Measurements from ENCODE around the gene MACROD2. TPM values are rescaled to one million over a fixed set of nuclear protein-coding genes. Genes with fewer than 3 reads are reported as not detected.

MACROD2 gene
- total RNA-seq, 4 donors from 2014 or later, result 10.0 to 24.0 (median 17.0) TPM

DNA sequence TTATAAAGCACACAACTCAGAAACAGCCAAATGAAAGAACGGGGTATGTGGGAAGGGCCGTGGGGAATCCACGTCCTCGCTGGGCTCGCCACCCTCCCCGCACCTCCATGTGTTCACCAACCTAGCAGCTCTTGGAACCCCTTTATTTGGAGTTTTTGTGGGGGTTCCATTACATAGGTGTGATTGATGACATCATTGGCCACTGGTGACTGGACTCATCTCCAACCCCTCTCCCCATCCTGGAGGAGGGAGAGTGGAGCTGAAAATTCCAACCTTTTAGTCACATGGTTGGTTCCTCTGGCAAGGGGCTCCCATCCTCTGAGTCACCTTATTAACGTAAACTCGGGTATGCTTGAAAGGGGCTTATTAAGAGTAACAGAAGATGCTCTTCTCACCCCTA is 934.1 kb downstream of the MACROD2 start:
- 91 to 96% methylated on average over 8 of the region's 8 CpGs for WGBS, 2 donors
- no peak for TF ChIP-seq CTCF (IDR thresholded peaks at IDR 0.05)
- no peak for TF ChIP-seq POLR2A (IDR thresholded peaks at IDR 0.05)
- no peak overlapping the region for H3K4me3 ChIP-seq (ENCODE audit: low read depth, poor library complexity, severe bottlenecking)
- intact Hi-C loops (cut with DNase I; ENCODE audit: low total_unique reads), result no loop called here
- DNase-seq (ENCODE audit: low spot score in 2 of 2), result no peak

GRCh38 chr20:14932040-14932439 is 936.7 kb downstream of the MACROD2 start:
- WGBS, 2 donors, result 90% methylated on average over 4 of the region's 4 CpGs
- TF ChIP-seq CTCF (IDR thresholded peaks at IDR 0.05) (no peak), POLR2A (IDR thresholded peaks at IDR 0.05) (no peak)
- intact Hi-C loops (cut with DNase I; ENCODE audit: low total_unique reads), result no loop called here
- no peak overlapping the region for H3K4me3 ChIP-seq (ENCODE audit: low read depth, poor library complexity, severe bottlenecking)
- DNase-seq (ENCODE audit: low spot score in 2 of 2), result no peak

- intact Hi-C loops (cut with DNase I; ENCODE audit: low total_unique reads), result no loop called here
- DNase-seq (ENCODE audit: low spot score in 2 of 2), result no peak
- 38 to 59% methylated on average over 1 of the region's 1 CpG for WGBS, 2 donors
- TF ChIP-seq POLR2A (IDR thresholded peaks at IDR 0.05), result no peak
- no peak for TF ChIP-seq CTCF (IDR thresholded peaks at IDR 0.05)
- H3K4me3 ChIP-seq (ENCODE audit: low read depth, poor library complexity, severe bottlenecking), result no peak overlapping the region
These were observed 940.0 kb downstream of the MACROD2 start for GRCh38 chr20:14935285-14935684.

- DNase-seq (ENCODE audit: low spot score in 2 of 2), result no peak
- intact Hi-C loops (cut with DNase I; ENCODE audit: low total_unique reads), result no loop called here
- no peak for TF ChIP-seq CTCF (IDR thresholded peaks at IDR 0.05)
- no peak for TF ChIP-seq POLR2A (IDR thresholded peaks at IDR 0.05)
- 90 to 91% methylated on average over 3 of the region's 3 CpGs for WGBS, 2 donors
- H3K4me3 ChIP-seq (ENCODE audit: low read depth, poor library complexity, severe bottlenecking), result no peak overlapping the region
These were observed 941.7 kb downstream of the MACROD2 start for GRCh38 chr20:14937021-14937420.

DNA sequence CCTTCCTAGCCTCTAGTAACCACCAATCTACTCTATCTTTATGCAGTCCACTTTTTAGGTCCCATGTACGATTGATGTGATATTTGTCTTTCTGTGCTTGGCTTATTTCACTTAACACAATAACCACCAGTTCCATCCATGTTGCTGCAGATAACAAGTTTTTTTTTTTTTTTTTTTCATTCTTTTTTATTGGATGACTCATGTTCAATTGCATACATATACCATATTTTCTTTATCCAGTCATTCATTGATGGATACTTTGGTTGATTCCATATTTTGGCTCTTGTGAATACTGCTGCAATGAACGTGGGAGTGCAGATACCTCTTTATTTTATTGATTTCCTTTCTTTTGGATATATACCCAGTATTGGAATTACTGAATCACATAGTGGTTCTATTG is 942.5 kb downstream of the MACROD2 start:
- no peak for DNase-seq (ENCODE audit: low spot score in 2 of 2)
- 86 to 87% methylated on average over 2 of the region's 2 CpGs for WGBS, 2 donors
- no peak overlapping the region for H3K4me3 ChIP-seq (ENCODE audit: low read depth, poor library complexity, severe bottlenecking)
- intact Hi-C loops (cut with DNase I; ENCODE audit: low total_unique reads), result no loop called here
- TF ChIP-seq CTCF (IDR thresholded peaks at IDR 0.05) (no peak), POLR2A (IDR thresholded peaks at IDR 0.05) (no peak)

DNA sequence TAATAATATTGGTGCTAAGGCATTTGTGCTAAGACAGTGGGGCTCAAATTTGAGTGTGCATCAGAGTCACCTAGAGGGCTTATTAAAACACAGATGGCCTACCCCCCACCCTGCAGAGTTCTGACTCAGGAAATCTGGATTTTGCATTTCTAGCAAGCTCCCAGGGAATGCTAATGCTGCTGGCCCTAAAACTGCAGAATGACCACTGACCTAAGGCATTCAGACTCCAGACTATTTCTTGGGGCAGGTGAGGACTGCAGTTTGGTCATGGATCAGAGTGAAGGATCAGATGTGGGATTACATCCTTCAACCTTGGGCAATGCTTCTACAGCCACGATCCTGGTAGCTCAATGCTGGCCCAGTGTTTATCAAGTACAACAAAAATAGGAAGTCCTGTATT is 952.2 kb downstream of the MACROD2 start:
- no peak for DNase-seq (ENCODE audit: low spot score in 2 of 2)
- no peak for TF ChIP-seq POLR2A (IDR thresholded peaks at IDR 0.05)
- H3K4me3 ChIP-seq (ENCODE audit: low read depth, poor library complexity, severe bottlenecking), result no peak overlapping the region
- 87 to 100% methylated on average over 1 of the region's 1 CpG for WGBS, 2 donors
- intact Hi-C loops (cut with DNase I; ENCODE audit: low total_unique reads), result loop anchor here (10.0 kb wide), 1 partner anchor 227 kb away; no protein-coding TSS in a partner anchor
